OCI-LY1 (cell line): ENCODE data around the gene ST8SIA2.

Source experiments
- EZH2 ChIP-seq: fragments of 200-600 bp; sonication (generic), shearing (Covaris generic); IDR thresholded peaks from 2 replicates; pipeline ENCODE4 v1.8.0; 2017; ENCODE audit warnings: borderline replicate concordance, mixed run types, mild to moderate bottlenecking, antibody characterized with exemption, low read length, moderate library complexity, mixed read lengths
- TF ChIP-seq, protein P1 (sequence below): fragments of 200-600 bp; sonication (generic), shearing (Covaris generic); IDR thresholded peaks from 2 replicates; pipeline ENCODE4 v1.5.1; 2017; ENCODE audit warnings: mild to moderate bottlenecking, antibody characterized with exemption, low read length, moderate library complexity, mixed read lengths

GRCh38 chr15:92343924-92344643, 49.6 kb upstream of the ST8SIA2 start:
- TF ChIP-seq, protein P1, sequence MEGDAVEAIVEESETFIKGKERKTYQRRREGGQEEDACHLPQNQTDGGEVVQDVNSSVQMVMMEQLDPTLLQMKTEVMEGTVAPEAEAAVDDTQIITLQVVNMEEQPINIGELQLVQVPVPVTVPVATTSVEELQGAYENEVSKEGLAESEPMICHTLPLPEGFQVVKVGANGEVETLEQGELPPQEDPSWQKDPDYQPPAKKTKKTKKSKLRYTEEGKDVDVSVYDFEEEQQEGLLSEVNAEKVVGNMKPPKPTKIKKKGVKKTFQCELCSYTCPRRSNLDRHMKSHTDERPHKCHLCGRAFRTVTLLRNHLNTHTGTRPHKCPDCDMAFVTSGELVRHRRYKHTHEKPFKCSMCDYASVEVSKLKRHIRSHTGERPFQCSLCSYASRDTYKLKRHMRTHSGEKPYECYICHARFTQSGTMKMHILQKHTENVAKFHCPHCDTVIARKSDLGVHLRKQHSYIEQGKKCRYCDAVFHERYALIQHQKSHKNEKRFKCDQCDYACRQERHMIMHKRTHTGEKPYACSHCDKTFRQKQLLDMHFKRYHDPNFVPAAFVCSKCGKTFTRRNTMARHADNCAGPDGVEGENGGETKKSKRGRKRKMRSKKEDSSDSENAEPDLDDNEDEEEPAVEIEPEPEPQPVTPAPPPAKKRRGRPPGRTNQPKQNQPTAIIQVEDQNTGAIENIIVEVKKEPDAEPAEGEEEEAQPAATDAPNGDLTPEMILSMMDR, result no peak
- TF ChIP-seq EZH2, result no peak
